GM04503 (cell line): ENCODE results near the gene AKR7A2.

Experiments used
- DNase-seq: peaks from one replicate; pipeline ENCODE4 v3.0.0-alpha.2; 2012; ENCODE audit warnings: low read depth

The AKR7A2 gene

GRCh38 chr1:19342894-19343616 is 31.1 kb upstream of the AKR7A2 start:
- DNase-seq: no peak

GRCh38 chr1:19342062-19342750 is 30.3 kb upstream of the AKR7A2 start:
- peak; percentile 31 for DNase-seq

GRCh38 chr1:19341201-19342061 is 29.5 kb upstream of the AKR7A2 start:
- peak; percentile 24 for DNase-seq

GRCh38 chr1:19340387-19340937 is 28.5 kb upstream of the AKR7A2 start:
- no peak for DNase-seq

- no peak for DNase-seq
Measured at GRCh38 chr1:19339214-19339861, 27.4 kb upstream of the AKR7A2 start.

- DNase-seq: no peak
Measured at GRCh38 chr1:19338323-19338762, 26.4 kb upstream of the AKR7A2 start.

GRCh38 chr1:19337289-19337688 is 25.3 kb upstream of the AKR7A2 start:
- no peak for DNase-seq

GRCh38 chr1:19336543-19336942 is 24.6 kb upstream of the AKR7A2 start:
- DNase-seq: no peak

GRCh38 chr1:19333587-19334354 is 21.8 kb upstream of the AKR7A2 start:
- no peak for DNase-seq

- no peak for DNase-seq
Measured at GRCh38 chr1:19332832-19333231, 20.9 kb upstream of the AKR7A2 start.

GRCh38 chr1:19331262-19331878 is 19.4 kb upstream of the AKR7A2 start:
- DNase-seq: no peak

- DNase-seq: no peak
Measured at GRCh38 chr1:19330449-19331135, 18.6 kb upstream of the AKR7A2 start.

- DNase-seq: no peak
Measured at GRCh38 chr1:19329611-19330010, 17.7 kb upstream of the AKR7A2 start.

GRCh38 chr1:19329188-19329587 is 17.2 kb upstream of the AKR7A2 start:
- DNase-seq: no peak

GRCh38 chr1:19328486-19328885 is 16.5 kb upstream of the AKR7A2 start:
- no peak for DNase-seq

GRCh38 chr1:19327736-19328135 is 15.8 kb upstream of the AKR7A2 start:
- DNase-seq: no peak

- DNase-seq: no peak
Measured at GRCh38 chr1:19327301-19327700, 15.4 kb upstream of the AKR7A2 start.

- no peak for DNase-seq
Measured at GRCh38 chr1:19326748-19327065, 14.8 kb upstream of the AKR7A2 start.

- no peak for DNase-seq
Measured at GRCh38 chr1:19325958-19326747, 14.2 kb upstream of the AKR7A2 start.
